Panc1 (cell line): ENCODE measurements around the gene LTA4H. TPM values are rescaled to one million over a fixed set of nuclear protein-coding genes. Genes with fewer than 3 reads are reported as not detected.

Experiments used
- ATAC-seq: fragments of 200-7000 bp; cut with Tn5 transposase; 2 replicates; pipeline ENCODE4 v1.9.1; 2020; ENCODE audit warnings: mild to moderate bottlenecking, moderate library complexity
- BruUV-seq: library from RNA; stranded (reverse); fragments of 400-500 nt; replicated peaks from 2 replicates; lab custom pipeline; 2021; lab: Mats Ljungman, UMichigan
- CTCF ChIA-PET: fragments of 300-600 bp; sonication (Branson Sonifier 250); formaldehyde crosslinking; loops from one replicate; lab custom pipeline; 2022; ENCODE audit warnings: antibody characterized with exemption; lab: Charles Lee
- POLR2A ChIA-PET: fragments of 300-600 bp; sonication (Branson Sonifier 250); formaldehyde crosslinking; loops from one replicate; lab custom pipeline; 2022; ENCODE audit warnings: antibody characterized with exemption; lab: Charles Lee
- DNase-seq: peaks from one replicate; pipeline ENCODE4 v3.0.0-alpha.2; 2010; ENCODE audit warnings: low read depth, low spot score
- H3K27ac ChIP-seq: 2 replicates; pipeline ENCODE4 v1.5.1; 2011; ENCODE audit warnings: mild to moderate bottlenecking, low read length, inconsistent platforms
- H3K27me3 ChIP-seq: fragments of 200-500 bp; sonication (Bioruptor generic); 2 replicates; pipeline ENCODE4 v1.6.0; 2014; ENCODE audit warnings: low read length, inconsistent platforms; ENCODE audit not compliant: control insufficient read depth, insufficient read depth
- H3K36me3 ChIP-seq: fragments of 200-500 bp; sonication (Bioruptor generic); 2 replicates; pipeline ENCODE4 v1.5.1; 2014; ENCODE audit warnings: inconsistent platforms, mild to moderate bottlenecking, low read length, moderate library complexity; ENCODE audit not compliant: control insufficient read depth, insufficient read depth
- H3K4me1 ChIP-seq: 2 replicates; pipeline ENCODE4 v1.5.1; 2011; ENCODE audit warnings: inconsistent platforms, mild to moderate bottlenecking, low read length, moderate library complexity; ENCODE audit not compliant: control insufficient read depth, insufficient read depth
- H3K4me3 ChIP-seq, 2 experiments: 2 replicates each; pipeline ENCODE4 v1.5.1; 2011 to 2012; ENCODE audit warnings: low read depth in 2 of 2, low read length in 2 of 2, mild to moderate bottlenecking in 2 of 2, inconsistent platforms in 1 of 2, moderate library complexity in 1 of 2
- H3K9me3 ChIP-seq: fragments of 200-500 bp; sonication (Bioruptor generic); 2 replicates; pipeline ENCODE4 v1.5.1; 2014; ENCODE audit warnings: low read depth, mild to moderate bottlenecking, inconsistent platforms, low read length, moderate library complexity; ENCODE audit not compliant: control insufficient read depth, insufficient read depth
- POLR2AphosphoS5 ChIP-seq: IDR thresholded peaks from 2 replicates; pipeline ENCODE4 v1.6.1; 2012; ENCODE audit warnings: mild to moderate bottlenecking, low read depth, low read length, moderate library complexity
- SIN3A ChIP-seq: IDR thresholded peaks from 2 replicates; pipeline ENCODE4 v1.6.1; 2012; ENCODE audit warnings: low read depth, mild to moderate bottlenecking, low read length, moderate library complexity, borderline replicate concordance; ENCODE audit not compliant: insufficient read depth
- TCF7L2 ChIP-seq: IDR thresholded peaks from 2 replicates; pipeline ENCODE4 v1.6.1; 2011; ENCODE audit warnings: mild to moderate bottlenecking, low read depth, low read length, inconsistent platforms
- in situ Hi-C: cut with HindIII; loops from 2 replicates; pipeline ENCODE4 v1.10.0; 2016; ENCODE audit warnings: low sequenced_read_pairs, low pct_unique_long_range_greater_than_20kb
- intact Hi-C: fragments of 100-400 bp; cut with micrococcal nuclease; formaldehyde crosslinking; loops from one replicate; pipeline ENCODE4 v1.10.0; 2022; ENCODE audit not compliant: unreplicated experiment
- total RNA-seq: library from RNA; stranded (reverse); gene quantifications from one replicate; pipeline ENCODE4 v1.2.1, GENCODE V29; 2021; ENCODE audit not compliant: unreplicated experiment
- TF ChIP-seq, protein P1 (sequence below), 2 experiments: IDR thresholded peaks; 2 replicates each; pipeline ENCODE4 v1.6.1; 2011 to 2012; ENCODE audit warnings: low read depth in 2 of 2, control low read depth in 1 of 2, low read length in 1 of 2, mild to moderate bottlenecking in 1 of 2, moderate library complexity in 1 of 2; ENCODE audit not compliant: insufficient read depth in 1 of 2
- TF ChIP-seq, protein P2 (sequence below): fragments of 450-650 bp; IDR thresholded peaks from 2 replicates; pipeline ENCODE4 v1.5.1; 2017; ENCODE audit warnings: mild to moderate bottlenecking

The LTA4H gene
- total RNA-seq, 1 experiment from 2014 or later: 59.6 TPM

DNA sequence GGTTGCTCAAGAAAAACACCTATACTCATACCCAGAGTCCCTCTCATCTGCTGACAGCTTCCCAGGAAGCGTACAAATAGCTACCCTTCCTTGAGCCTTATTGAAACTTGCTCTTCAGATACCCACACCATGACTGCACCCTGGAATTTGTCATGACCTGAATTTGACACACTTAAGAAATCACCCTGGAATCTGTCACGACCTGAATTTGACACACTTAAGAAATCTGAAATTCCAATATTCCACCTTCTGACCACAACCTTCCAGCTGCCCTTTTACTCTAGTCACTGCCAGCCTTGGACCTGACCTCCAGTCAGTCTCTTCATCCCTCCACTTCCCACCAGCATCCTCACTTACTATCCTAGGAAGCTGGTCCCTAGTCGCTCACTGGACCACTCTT is 38.1 kb downstream of the LTA4H start:
- Histone ChIP-seq H3K27me3 (no peaks in the 10 kb centered on the region; the same call in 1 of the 2 replicates), H3K36me3 (no peaks in the 10 kb centered on the region), H3K27ac (no peak overlapping the region), H3K9me3 (no peaks in the 10 kb centered on the region), H3K4me3 (no peak overlapping the region), H3K4me1 (no peaks in the 10 kb centered on the region)
- POLR2A ChIA-PET: no interaction called here
- DNase-seq: no peak
- CTCF ChIA-PET: interaction anchor here (1.2 kb wide), 1 partner anchor 79 kb away, joined by 3 read pairs; no protein-coding TSS in a partner anchor
- TF ChIP-seq, protein P1, sequence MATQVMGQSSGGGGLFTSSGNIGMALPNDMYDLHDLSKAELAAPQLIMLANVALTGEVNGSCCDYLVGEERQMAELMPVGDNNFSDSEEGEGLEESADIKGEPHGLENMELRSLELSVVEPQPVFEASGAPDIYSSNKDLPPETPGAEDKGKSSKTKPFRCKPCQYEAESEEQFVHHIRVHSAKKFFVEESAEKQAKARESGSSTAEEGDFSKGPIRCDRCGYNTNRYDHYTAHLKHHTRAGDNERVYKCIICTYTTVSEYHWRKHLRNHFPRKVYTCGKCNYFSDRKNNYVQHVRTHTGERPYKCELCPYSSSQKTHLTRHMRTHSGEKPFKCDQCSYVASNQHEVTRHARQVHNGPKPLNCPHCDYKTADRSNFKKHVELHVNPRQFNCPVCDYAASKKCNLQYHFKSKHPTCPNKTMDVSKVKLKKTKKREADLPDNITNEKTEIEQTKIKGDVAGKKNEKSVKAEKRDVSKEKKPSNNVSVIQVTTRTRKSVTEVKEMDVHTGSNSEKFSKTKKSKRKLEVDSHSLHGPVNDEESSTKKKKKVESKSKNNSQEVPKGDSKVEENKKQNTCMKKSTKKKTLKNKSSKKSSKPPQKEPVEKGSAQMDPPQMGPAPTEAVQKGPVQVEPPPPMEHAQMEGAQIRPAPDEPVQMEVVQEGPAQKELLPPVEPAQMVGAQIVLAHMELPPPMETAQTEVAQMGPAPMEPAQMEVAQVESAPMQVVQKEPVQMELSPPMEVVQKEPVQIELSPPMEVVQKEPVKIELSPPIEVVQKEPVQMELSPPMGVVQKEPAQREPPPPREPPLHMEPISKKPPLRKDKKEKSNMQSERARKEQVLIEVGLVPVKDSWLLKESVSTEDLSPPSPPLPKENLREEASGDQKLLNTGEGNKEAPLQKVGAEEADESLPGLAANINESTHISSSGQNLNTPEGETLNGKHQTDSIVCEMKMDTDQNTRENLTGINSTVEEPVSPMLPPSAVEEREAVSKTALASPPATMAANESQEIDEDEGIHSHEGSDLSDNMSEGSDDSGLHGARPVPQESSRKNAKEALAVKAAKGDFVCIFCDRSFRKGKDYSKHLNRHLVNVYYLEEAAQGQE (IDR thresholded peaks at IDR 0.05; ENCODE audit: insufficient read depth in 1 of 2, low read depth in 2 of 2, low read length in 1 of 2): no peak
- TF ChIP-seq TCF7L2: no peak
- TF ChIP-seq, protein P2, sequence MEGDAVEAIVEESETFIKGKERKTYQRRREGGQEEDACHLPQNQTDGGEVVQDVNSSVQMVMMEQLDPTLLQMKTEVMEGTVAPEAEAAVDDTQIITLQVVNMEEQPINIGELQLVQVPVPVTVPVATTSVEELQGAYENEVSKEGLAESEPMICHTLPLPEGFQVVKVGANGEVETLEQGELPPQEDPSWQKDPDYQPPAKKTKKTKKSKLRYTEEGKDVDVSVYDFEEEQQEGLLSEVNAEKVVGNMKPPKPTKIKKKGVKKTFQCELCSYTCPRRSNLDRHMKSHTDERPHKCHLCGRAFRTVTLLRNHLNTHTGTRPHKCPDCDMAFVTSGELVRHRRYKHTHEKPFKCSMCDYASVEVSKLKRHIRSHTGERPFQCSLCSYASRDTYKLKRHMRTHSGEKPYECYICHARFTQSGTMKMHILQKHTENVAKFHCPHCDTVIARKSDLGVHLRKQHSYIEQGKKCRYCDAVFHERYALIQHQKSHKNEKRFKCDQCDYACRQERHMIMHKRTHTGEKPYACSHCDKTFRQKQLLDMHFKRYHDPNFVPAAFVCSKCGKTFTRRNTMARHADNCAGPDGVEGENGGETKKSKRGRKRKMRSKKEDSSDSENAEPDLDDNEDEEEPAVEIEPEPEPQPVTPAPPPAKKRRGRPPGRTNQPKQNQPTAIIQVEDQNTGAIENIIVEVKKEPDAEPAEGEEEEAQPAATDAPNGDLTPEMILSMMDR: no peak
- no peak for TF ChIP-seq SIN3A
- TF ChIP-seq POLR2AphosphoS5: no peak
- ATAC-seq: no peak
- intact Hi-C loops: loop anchor here (5.0 kb wide), 1 partner anchor 80 kb away; no protein-coding TSS in a partner anchor
- BruUV-seq: no TSS peak
- in situ Hi-C loops: no loop called here

GRCh38 chr12:95996034-95996658 is 39.2 kb downstream of the LTA4H start, which contains the start of gene HAL:
Gene HAL (minus strand): TSS chr12:95996344. CDS start chr12:95995910, 434 bp downstream.
- in situ Hi-C loops: no loop called here
- POLR2A ChIA-PET: no interaction called here
- DNase-seq (no peak), ATAC-seq (no peak)
- intact Hi-C loops: loop anchor here (5.0 kb wide), 1 partner anchor 79 kb away; no protein-coding TSS in a partner anchor
- Histone ChIP-seq H3K27me3 (peaks cover 2% of the 10 kb centered on the region; the same call in 1 of the 2 replicates), H3K4me3 (no peak within 1 kb of the TSS), H3K9me3 (no peaks in the 10 kb centered on the region), H3K36me3 (no peaks in the 10 kb centered on the region), H3K4me1 (no peaks in the 10 kb centered on the region), H3K27ac (no peak within 1 kb of the TSS)
- CTCF ChIA-PET: interaction anchor here (0.8 to 1.2 kb wide), 2 partner anchors 78 to 521 kb away, joined by 3 to 6 read pairs; no protein-coding TSS in a partner anchor
- TF ChIP-seq TCF7L2 (no peak), SIN3A (no peak), POLR2AphosphoS5 (no peak)
- TF ChIP-seq, protein P1 (IDR thresholded peaks at IDR 0.05; ENCODE audit: insufficient read depth in 1 of 2, low read depth in 2 of 2, low read length in 1 of 2): no peak
- TF ChIP-seq, protein P2: no peak
- no TSS peak for BruUV-seq
